ENCODE results near the gene ZBTB7B.

The ZBTB7B gene

DNA sequence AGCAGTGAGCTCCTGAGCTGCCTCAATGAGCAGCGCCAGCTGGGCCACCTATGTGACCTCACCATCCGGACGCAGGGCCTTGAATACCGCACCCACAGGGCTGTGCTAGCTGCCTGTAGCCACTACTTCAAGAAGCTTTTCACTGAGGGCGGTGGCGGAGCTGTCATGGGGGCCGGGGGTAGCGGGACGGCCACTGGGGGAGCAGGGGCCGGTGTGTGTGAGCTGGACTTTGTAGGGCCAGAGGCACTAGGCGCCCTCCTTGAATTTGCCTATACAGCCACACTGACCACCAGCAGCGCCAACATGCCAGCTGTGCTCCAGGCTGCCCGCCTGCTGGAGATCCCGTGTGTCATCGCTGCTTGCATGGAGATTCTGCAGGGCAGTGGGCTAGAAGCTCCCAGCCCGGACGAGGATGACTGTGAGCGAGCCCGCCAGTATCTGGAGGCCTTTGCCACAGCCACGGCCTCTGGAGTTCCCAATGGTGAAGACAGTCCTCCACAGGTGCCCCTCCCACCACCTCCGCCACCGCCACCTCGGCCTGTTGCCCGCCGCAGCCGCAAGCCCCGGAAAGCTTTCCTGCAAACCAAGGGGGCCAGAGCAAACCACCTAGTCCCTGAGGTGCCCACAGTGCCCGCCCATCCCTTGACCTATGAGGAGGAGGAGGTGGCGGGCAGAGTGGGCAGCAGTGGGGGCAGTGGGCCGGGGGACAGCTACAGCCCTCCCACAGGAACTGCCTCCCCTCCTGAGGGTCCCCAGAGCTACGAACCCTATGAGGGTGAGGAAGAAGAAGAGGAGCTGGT, 12.3 kb downstream of the ZBTB7B start:
- H3K9me3 Mint-ChIP-seq, result no peaks in the 10 kb centered on the region
- H3K4me1 Mint-ChIP-seq, result peaks cover 16% of the 10 kb centered on the region

DNA sequence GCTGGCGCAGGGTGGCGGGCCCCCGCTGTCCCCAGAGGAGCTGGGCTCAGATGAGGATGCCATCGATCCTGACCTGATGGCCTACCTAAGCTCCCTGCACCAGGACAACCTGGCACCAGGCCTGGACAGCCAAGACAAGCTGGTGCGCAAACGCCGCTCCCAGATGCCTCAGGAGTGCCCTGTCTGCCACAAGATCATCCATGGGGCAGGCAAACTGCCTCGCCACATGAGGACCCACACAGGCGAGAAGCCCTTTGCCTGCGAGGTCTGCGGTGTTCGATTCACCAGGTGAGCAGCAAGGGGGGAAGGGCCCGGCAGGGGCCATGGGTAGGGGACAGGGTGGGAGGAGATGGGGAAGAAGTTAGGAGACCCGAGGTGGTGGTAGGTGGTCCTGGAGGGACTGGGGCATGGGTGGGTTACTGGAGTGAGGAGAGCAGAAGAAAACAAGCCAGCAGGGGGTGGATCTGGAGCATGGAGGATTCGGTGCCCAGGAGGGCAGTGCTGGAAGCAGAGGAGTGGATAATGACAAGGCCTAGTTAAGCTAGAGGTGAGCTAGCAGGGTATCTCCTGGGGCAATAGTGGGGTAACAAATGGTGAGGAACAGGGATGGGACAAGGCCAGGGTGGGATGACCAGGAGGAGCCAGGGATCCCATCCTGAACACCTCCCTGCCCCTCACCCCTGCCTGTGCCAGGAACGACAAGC, 13.1 kb downstream of the ZBTB7B start:
- Mint-ChIP-seq H3K27me3 (ENCODE audit: low read depth) (no peaks in the 10 kb centered on the region), H3K4me3 (peak overlapping the region in 2 of 3 experiments; percentile 15 to 27), H3K4me1 (peaks cover 17% of the 10 kb centered on the region), H3K9me3 (no peaks in the 10 kb centered on the region), H3K36me3 (ENCODE audit: low read depth) (no peaks in the 10 kb centered on the region), H3K27ac (peak overlapping the region in 1 of 3 experiments; percentile 13)
- TF ChIP-seq, protein P1, sequence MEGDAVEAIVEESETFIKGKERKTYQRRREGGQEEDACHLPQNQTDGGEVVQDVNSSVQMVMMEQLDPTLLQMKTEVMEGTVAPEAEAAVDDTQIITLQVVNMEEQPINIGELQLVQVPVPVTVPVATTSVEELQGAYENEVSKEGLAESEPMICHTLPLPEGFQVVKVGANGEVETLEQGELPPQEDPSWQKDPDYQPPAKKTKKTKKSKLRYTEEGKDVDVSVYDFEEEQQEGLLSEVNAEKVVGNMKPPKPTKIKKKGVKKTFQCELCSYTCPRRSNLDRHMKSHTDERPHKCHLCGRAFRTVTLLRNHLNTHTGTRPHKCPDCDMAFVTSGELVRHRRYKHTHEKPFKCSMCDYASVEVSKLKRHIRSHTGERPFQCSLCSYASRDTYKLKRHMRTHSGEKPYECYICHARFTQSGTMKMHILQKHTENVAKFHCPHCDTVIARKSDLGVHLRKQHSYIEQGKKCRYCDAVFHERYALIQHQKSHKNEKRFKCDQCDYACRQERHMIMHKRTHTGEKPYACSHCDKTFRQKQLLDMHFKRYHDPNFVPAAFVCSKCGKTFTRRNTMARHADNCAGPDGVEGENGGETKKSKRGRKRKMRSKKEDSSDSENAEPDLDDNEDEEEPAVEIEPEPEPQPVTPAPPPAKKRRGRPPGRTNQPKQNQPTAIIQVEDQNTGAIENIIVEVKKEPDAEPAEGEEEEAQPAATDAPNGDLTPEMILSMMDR (IDR thresholded peaks at IDR 0.05; ENCODE audit: unreplicated experiment in 3 of 3), result no peak

More for the DNA sequence above, 12.3 kb downstream of the ZBTB7B start:
- TF ChIP-seq, protein P1 (IDR thresholded peaks at IDR 0.05; ENCODE audit: unreplicated experiment in 3 of 3), result no peak
- Mint-ChIP-seq H3K4me3 (no peak overlapping the region), H3K27me3 (ENCODE audit: low read depth) (no peaks in the 10 kb centered on the region), H3K27ac (no peak overlapping the region), H3K36me3 (ENCODE audit: low read depth) (no peaks in the 10 kb centered on the region)

DNA sequence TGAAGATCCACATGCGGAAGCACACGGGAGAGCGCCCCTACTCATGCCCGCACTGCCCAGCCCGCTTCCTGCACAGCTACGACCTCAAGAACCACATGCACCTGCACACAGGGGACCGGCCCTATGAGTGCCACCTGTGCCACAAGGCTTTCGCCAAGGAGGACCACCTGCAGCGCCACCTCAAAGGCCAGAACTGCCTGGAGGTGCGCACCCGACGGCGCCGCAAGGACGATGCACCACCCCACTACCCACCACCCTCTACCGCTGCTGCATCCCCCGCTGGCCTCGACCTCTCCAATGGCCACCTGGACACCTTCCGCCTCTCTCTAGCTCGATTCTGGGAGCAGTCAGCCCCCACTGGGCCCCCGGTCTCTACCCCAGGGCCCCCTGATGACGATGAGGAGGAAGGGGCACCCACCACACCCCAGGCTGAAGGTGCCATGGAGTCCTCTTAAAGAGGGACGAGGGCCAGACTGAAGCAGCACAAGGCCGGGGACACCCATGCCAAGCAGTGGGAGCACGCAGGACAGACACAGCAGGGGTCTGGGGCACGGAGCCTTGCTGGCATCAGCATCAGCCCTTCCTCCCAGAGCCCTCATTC, 13.7 kb downstream of the ZBTB7B start:
- Mint-ChIP-seq H3K9me3 (no peaks in the 10 kb centered on the region), H3K4me3 (peak overlapping the region in 2 of 3 experiments; percentile 27 to 50)
- TF ChIP-seq, protein P1 (IDR thresholded peaks at IDR 0.05; ENCODE audit: unreplicated experiment in 3 of 3), result no peak

DNA sequence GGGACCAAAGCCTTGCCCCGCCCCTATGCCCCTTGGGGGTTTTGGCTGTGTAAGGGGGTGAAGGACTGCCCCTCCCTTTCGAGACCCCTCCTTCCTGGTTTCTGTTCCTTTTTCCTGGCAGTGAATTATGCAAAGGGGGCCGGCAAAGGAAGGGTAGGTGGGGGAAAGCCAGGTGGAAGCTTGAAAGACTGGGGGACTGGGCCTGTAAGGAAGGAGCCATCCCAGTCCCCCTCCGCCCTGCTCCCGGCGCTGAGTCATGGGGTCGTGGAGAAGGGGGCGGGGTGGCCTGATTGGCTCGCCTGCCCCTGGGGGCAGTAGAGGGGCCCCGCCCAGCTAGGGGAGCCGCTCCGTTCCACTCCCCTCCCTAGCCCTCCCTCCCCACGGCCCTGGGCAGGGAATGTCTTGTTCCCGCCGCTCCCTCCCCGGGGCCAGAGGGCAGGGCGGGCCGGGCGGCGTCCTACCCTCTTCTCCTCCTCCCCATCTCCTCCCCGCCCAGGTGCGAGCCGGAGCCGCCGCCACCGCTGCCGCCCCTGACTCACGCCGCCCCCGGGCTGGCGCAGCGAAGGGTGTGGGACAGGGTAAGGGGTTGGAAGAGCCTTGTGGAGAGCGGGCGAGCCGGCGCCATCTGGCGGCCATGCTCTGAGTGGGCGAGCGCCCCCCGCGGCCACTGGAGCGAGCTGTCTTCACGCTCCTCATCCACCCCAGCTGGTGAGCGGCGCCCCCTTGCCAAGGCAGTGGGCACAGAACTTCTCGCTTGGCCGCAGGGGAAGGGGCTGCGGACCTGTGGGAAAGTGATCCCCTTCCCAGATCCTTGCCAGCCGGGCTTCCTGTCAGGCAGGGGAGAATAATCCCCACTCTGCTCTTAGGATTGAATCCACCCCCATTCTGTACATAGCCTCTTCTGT, 14.7 kb downstream of the ZBTB7B start:
- Mint-ChIP-seq H3K36me3 (ENCODE audit: low read depth) (no peaks in the 10 kb centered on the region), H3K27ac (peak overlapping the region in 2 of 3 experiments; percentile 33 to 63), H3K4me1 (peaks cover 17% of the 10 kb centered on the region), H3K9me3 (no peaks in the 10 kb centered on the region), H3K27me3 (ENCODE audit: low read depth) (no peaks in the 10 kb centered on the region), H3K4me3 (peak overlapping the region; percentile 64 to 69 (median 65))
- TF ChIP-seq, protein P1 (IDR thresholded peaks at IDR 0.05; ENCODE audit: unreplicated experiment in 3 of 3), result peak; percentile 96 to 100 (median 98)

More for the DNA sequence above, 13.7 kb downstream of the ZBTB7B start:
- no peaks in the 10 kb centered on the region for H3K27me3 Mint-ChIP-seq (ENCODE audit: low read depth)
- peaks cover 17% of the 10 kb centered on the region for H3K4me1 Mint-ChIP-seq
- no peaks in the 10 kb centered on the region for H3K36me3 Mint-ChIP-seq (ENCODE audit: low read depth)
- peak overlapping the region in 1 of 3 experiments; percentile 13 for H3K27ac Mint-ChIP-seq

DNA sequence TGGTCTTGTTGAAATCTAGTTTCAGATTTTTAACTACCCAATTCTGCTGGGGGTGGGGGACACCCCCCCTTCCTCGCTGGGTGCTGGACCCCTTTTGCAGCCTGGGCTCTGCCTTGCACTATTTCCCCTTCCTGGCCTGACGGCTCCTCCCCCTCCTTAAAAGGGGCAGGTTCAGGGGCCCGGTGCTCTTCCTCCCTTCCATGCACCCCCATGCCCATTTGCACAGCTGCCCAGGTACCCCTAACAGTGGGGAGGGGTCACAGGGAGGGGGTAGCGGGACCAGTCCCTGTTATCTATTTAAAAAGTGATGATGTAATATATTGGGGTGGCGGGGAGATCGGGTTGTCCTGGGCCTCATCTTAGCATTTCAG, 15.3 kb downstream of the ZBTB7B start:
- peak overlapping the region; percentile 64 to 69 (median 65) for H3K4me3 Mint-ChIP-seq
- no peaks in the 10 kb centered on the region for H3K27me3 Mint-ChIP-seq (ENCODE audit: low read depth)
- H3K4me1 Mint-ChIP-seq, result peaks cover 15% of the 10 kb centered on the region

More for the DNA sequence above, 15.3 kb downstream of the ZBTB7B start:
- H3K9me3 Mint-ChIP-seq, result no peaks in the 10 kb centered on the region
- TF ChIP-seq, protein P1 (IDR thresholded peaks at IDR 0.05; ENCODE audit: unreplicated experiment in 3 of 3), result no peak
- H3K27ac Mint-ChIP-seq, result peak overlapping the region in 1 of 3 experiments; percentile 22
- H3K36me3 Mint-ChIP-seq (ENCODE audit: low read depth), result no peaks in the 10 kb centered on the region

Data from nephron (organoid).